Effector memory CD4-positive, alpha-beta T cell (primary cell): ENCODE measurements around the gene CSNK2A1.

ENCODE experiments used
- DNase-seq, 3 donors: peaks; one replicate each; pipeline ENCODE4 v3.0.0-alpha.2; 2020
- H3K27ac ChIP-seq: 2 replicates; pipeline ENCODE4 v1.7.0; 2013; ENCODE audit warnings: mild to moderate bottlenecking, low read length, moderate library complexity; ENCODE audit not compliant: insufficient read depth, poor library complexity, severe bottlenecking
- H3K27me3 ChIP-seq: replicated peaks from 2 replicates; pipeline ENCODE4 v1.7.0; 2013; ENCODE audit warnings: mild to moderate bottlenecking, low read length; ENCODE audit not compliant: insufficient read depth, control insufficient read depth, poor library complexity, severe bottlenecking
- H3K36me3 ChIP-seq: 2 replicates; pipeline ENCODE4 v1.7.0; 2013; ENCODE audit warnings: mild to moderate bottlenecking, low read length, moderate library complexity; ENCODE audit not compliant: control insufficient read depth, insufficient read depth
- H3K4me1 ChIP-seq: 2 replicates; pipeline ENCODE4 v1.7.0; 2013; ENCODE audit warnings: low read length, mild to moderate bottlenecking; ENCODE audit not compliant: control insufficient read depth, insufficient read depth, poor library complexity, severe bottlenecking
- H3K4me3 ChIP-seq: 2 replicates; pipeline ENCODE4 v1.7.0; 2013; ENCODE audit warnings: low read length, low read depth, mild to moderate bottlenecking; ENCODE audit not compliant: insufficient read depth, poor library complexity, severe bottlenecking
- H3K9me3 ChIP-seq: 2 replicates; pipeline ENCODE4 v1.7.0; 2013; ENCODE audit warnings: mild to moderate bottlenecking, low read length, moderate library complexity; ENCODE audit not compliant: control insufficient read depth

Gene CSNK2A1

GRCh38 chr20:577167-577791 is 33.7 kb upstream of the CSNK2A1 start:
- H3K27ac ChIP-seq: no peak overlapping the region
- H3K36me3 ChIP-seq: no peaks in the 10 kb centered on the region
- H3K27me3 ChIP-seq: peaks cover 11% of the 10 kb centered on the region
- no peaks in the 10 kb centered on the region for H3K9me3 ChIP-seq
- H3K4me3 ChIP-seq: no peak overlapping the region
- H3K4me1 ChIP-seq: no peaks in the 10 kb centered on the region
- no peak for DNase-seq

GRCh38 chr20:576156-576555 is 32.6 kb upstream of the CSNK2A1 start:
- H3K4me3 ChIP-seq: no peak overlapping the region
- peaks cover 16% of the 10 kb centered on the region for H3K27me3 ChIP-seq
- H3K9me3 ChIP-seq: no peaks in the 10 kb centered on the region
- no peak for DNase-seq
- H3K4me1 ChIP-seq: no peaks in the 10 kb centered on the region
- H3K27ac ChIP-seq: no peak overlapping the region
- H3K36me3 ChIP-seq: no peaks in the 10 kb centered on the region

- Histone ChIP-seq H3K27me3 (peaks cover 16% of the 10 kb centered on the region), H3K9me3 (no peaks in the 10 kb centered on the region), H3K36me3 (no peaks in the 10 kb centered on the region), H3K27ac (no peak overlapping the region), H3K4me1 (no peaks in the 10 kb centered on the region), H3K4me3 (no peak overlapping the region)
- DNase-seq: no peak
Measured at GRCh38 chr20:575230-575629, 31.6 kb upstream of the CSNK2A1 start.

- no peaks in the 10 kb centered on the region for H3K36me3 ChIP-seq
- H3K4me3 ChIP-seq: no peak overlapping the region
- H3K27me3 ChIP-seq: peaks cover 16% of the 10 kb centered on the region
- no peaks in the 10 kb centered on the region for H3K4me1 ChIP-seq
- H3K9me3 ChIP-seq: no peaks in the 10 kb centered on the region
- no peak overlapping the region for H3K27ac ChIP-seq
- DNase-seq: no peak
Measured at GRCh38 chr20:574297-574942, 30.8 kb upstream of the CSNK2A1 start.

- Histone ChIP-seq H3K27ac (no peak overlapping the region), H3K36me3 (no peaks in the 10 kb centered on the region), H3K27me3 (peaks cover 16% of the 10 kb centered on the region)
Measured at GRCh38 chr20:573414-574296, 30.1 kb upstream of the CSNK2A1 start.

GRCh38 chr20:572727-573126 is 29.1 kb upstream of the CSNK2A1 start:
- Histone ChIP-seq H3K9me3 (no peaks in the 10 kb centered on the region), H3K4me1 (no peaks in the 10 kb centered on the region), H3K4me3 (no peak overlapping the region), H3K36me3 (no peaks in the 10 kb centered on the region), H3K27me3 (peaks cover 16% of the 10 kb centered on the region), H3K27ac (no peak overlapping the region)
- DNase-seq: no peak

More at GRCh38 chr20:573414-574296, 30.1 kb upstream of the CSNK2A1 start:
- Histone ChIP-seq H3K4me3 (no peak overlapping the region), H3K4me1 (no peaks in the 10 kb centered on the region), H3K9me3 (no peaks in the 10 kb centered on the region)
- no peak for DNase-seq

GRCh38 chr20:571754-572441 is 28.3 kb upstream of the CSNK2A1 start:
- Histone ChIP-seq H3K36me3 (no peaks in the 10 kb centered on the region), H3K4me1 (no peaks in the 10 kb centered on the region), H3K9me3 (no peaks in the 10 kb centered on the region), H3K27ac (no peak overlapping the region), H3K27me3 (peaks cover 16% of the 10 kb centered on the region), H3K4me3 (no peak overlapping the region)
- DNase-seq: no peak

GRCh38 chr20:568673-569415 is 25.3 kb upstream of the CSNK2A1 start:
- no peak overlapping the region for H3K27ac ChIP-seq
- no peak for DNase-seq
- no peaks in the 10 kb centered on the region for H3K36me3 ChIP-seq
- H3K27me3 ChIP-seq: peaks cover 16% of the 10 kb centered on the region
- no peak overlapping the region for H3K4me3 ChIP-seq
- no peaks in the 10 kb centered on the region for H3K4me1 ChIP-seq
- no peaks in the 10 kb centered on the region for H3K9me3 ChIP-seq

- H3K27me3 ChIP-seq: peaks cover 13% of the 10 kb centered on the region
- H3K27ac ChIP-seq: no peak overlapping the region
- H3K4me1 ChIP-seq: no peaks in the 10 kb centered on the region
- DNase-seq: no peak
- no peak overlapping the region for H3K4me3 ChIP-seq
- no peaks in the 10 kb centered on the region for H3K36me3 ChIP-seq
- H3K9me3 ChIP-seq: no peaks in the 10 kb centered on the region
Measured at GRCh38 chr20:568097-568652, 24.6 kb upstream of the CSNK2A1 start.
